DMS53 (cell line): Measurements from ENCODE around the gene IRAK2.

ENCODE experiments used
- DNase-seq: peaks from one replicate; lab custom pipeline; 2025; lab: John Stamatoyannopoulos, UW

Gene IRAK2

DNA sequence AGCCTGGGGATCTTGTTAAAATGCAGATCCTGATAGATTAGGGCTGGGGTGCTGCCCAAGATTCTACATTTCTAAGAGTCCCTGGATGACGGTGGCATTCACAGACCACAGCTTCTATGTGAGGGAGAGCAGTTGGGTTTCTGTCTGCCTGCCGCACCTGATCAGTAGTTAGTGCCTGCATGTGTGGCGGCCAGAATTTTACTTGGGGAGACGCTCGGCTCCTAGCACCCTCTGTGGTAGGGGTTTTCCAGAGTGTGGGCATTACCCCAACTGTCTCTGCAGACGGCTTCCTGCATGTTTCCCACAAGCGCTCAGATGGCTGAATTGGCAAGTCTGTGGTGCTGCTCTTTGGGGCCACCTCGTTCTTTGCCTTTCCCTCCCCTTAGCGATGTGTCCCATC, 119.8 kb downstream of the IRAK2 start:
- DNase-seq, result no peak

DNA sequence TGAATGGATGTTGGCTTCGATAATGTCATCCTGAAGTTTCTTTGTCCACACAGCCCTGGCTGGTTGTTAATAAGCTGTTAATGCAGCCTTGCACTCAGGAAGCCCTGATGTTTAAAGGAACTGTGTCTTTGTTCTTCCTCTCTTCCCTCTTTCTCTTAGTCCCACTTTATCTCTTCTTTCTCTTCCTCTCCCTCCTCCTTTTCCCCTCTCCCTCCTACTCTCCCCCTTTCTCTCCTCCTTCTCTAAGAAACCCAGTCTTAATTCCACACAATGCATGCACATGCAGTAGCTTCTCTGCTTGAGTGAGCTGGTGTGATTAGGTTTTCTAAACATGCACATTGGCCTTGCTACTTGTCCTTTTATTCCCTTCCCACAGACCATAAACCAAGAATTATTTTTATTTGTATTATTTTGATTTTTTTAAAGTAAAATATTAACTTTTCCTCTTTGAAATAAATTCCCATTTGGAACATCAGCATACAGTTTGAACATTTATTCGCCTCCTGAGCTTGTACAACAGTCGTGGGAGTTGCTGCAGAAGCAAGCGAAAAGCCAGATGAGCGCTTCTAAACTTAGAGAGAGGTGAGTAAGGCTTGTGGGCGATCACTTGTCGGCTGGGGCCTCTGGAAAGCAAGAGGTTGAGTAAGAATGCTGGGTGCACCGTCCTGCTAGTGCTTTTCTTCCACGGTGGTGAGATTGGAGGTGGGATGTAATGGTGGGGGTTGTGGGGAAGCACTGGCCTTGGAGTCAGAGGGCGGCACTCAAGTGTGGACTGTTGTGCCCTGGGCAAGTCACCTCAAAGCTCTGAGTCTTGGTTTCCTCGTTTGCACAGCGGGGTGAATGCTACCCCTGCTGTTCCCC, 120.8 kb downstream of the IRAK2 start:
- DNase-seq, result no peak

GRCh38 chr3:10286133-10286524, 121.4 kb downstream of the IRAK2 start:
- no peak for DNase-seq

DNA sequence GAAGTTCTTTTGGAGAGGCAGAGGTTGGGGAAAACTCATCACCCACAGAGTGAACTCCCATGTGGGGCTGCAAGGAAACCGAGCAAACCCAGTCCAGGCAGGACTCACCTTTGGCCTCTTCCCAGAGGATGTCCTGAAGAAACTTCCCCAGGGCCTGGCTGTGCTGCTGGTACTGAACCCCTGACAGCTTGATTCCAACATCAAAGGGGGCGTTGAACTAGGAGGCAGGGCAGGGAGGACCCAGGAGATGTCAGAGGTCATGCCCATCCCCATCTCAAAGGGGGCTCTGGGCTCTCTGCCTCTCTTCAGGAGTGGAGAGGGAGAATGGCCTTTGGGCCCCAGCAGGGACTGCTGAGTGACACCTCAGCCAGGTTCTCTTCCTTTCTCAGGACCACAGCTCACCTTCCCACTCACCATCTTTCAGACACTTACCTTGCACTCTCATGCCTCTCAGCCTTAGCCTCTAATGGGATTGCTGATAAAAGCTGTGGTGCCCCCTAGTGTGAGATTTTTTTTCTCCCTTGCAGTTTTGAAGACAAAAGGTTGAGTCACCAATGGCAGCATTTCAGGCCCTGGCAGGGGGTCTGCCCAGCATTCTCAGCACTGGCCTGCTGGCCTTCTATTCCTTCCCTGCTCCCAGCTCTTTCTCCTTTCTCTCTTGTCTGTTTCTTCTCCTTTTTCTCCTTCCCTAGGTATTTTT, 122.0 kb downstream of the IRAK2 start:
- DNase-seq, result no peak

GRCh38 chr3:10287936-10288574, 123.3 kb downstream of the IRAK2 start:
- DNase-seq, result no peak

DNA sequence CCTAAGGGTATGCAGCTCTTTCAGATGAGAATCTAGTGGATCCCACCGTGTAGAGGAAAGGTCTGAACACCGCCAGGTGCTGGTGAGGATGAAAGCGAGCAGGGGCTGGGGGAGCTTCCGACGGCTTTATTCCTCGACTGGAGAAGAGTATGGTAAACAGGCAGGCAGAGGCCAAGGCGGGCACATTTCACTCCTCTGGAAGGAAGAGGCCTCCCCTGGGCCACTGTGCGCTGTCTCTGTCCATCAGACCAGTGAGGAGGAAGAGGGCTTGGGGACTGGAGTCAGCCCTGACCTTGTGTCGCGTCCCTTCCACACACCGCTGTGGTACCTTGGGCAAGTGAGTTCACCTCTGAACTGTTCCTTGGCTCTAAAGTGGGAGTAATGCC, 123.8 kb downstream of the IRAK2 start:
- DNase-seq, result no peak

- DNase-seq, result no peak
Observed at GRCh38 chr3:10289077-10289476, 124.4 kb downstream of the IRAK2 start.

DNA sequence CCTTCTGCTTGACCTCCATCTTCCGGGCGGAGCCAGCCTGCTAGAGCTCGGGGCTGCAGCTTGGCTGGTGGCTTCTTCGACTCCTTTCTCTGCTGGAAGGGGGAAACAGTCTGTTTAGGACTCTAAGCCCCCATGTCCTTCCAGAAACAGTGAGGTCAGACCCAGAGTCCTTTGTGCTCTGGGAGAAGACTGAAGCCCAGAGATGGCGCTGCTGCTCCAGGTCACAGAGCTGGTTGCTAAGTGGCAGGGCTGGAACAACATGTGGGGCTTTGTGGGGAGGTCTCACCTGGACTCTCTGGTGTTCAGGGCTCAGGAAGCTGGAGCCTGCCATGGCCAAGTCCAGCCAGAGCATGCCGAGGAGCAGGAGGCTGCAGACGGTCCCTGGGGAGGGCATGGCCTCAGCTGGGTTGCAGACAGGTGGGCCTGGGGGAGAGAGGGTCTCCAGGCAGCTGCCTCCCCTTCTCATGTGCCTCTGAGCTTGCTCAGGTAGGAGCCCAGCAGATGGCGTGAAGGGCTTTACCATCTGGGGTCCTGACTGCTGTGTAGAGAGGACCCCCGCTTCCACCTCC, 125.2 kb downstream of the IRAK2 start:
- DNase-seq, result no peak

GRCh38 chr3:10290481-10291176, 125.9 kb downstream of the IRAK2 start:
- DNase-seq, result no peak

GRCh38 chr3:10291641-10292040, 126.9 kb downstream of the IRAK2 start:
- no peak for DNase-seq

- DNase-seq, result no peak
Observed at GRCh38 chr3:10292505-10293419, 128.0 kb downstream of the IRAK2 start, which contains the start of gene GHRL. Gene GHRL (minus strand): TSS chr3:10292947. CDS start chr3:10290180, 2,767 bp downstream.
